CD14-positive monocyte (primary cell): Measurements from ENCODE around the gene SCN1B. TPM values are rescaled to one million over a fixed set of nuclear protein-coding genes. Genes with fewer than 3 reads are reported as not detected.

ENCODE experiments used
- DNase-seq, 3 donors: peaks; one replicate each; pipeline ENCODE4 v3.0.0-alpha.2; 2011 to 2022
- H2AFZ ChIP-seq: 2 replicates; pipeline ENCODE4 v1.6.0; 2012; ENCODE audit warnings: mild to moderate bottlenecking, low read depth, low read length, inconsistent platforms; ENCODE audit not compliant: insufficient read depth, poor library complexity, severe bottlenecking
- H3K27ac ChIP-seq, 2 donors: 1 replicate in 1 of 2; 2 replicates in 1 of 2; pipeline ENCODE4 v1.5.1; 2012 to 2013; ENCODE audit warnings: low read length in 2 of 2, control low read depth in 1 of 2, inconsistent platforms in 1 of 2, low read depth in 1 of 2, mild to moderate bottlenecking in 1 of 2
- H3K27me3 ChIP-seq, 2 donors: one replicate each; pipeline versions ENCODE4 v1.6.0 to v1.6.1; 2011 to 2013; ENCODE audit warnings: low read length in 2 of 2; ENCODE audit not compliant: control insufficient read depth in 2 of 2, insufficient read depth in 2 of 2
- H3K36me3 ChIP-seq, 2 donors: replicated peaks in 1 of 2; 1 replicate in 1 of 2; 2 replicates in 1 of 2; pipeline versions ENCODE4 v1.5.1 to v1.6.1; 2012 to 2013; ENCODE audit warnings: low read length in 2 of 2, control low read depth in 1 of 2, inconsistent platforms in 1 of 2, mild to moderate bottlenecking in 1 of 2; ENCODE audit not compliant: insufficient read depth in 2 of 2, control insufficient read depth in 1 of 2
- H3K4me1 ChIP-seq, 2 donors: 1 replicate in 1 of 2; 2 replicates in 1 of 2; pipeline versions ENCODE4 v1.5.1 to v1.6.1; 2012 to 2013; ENCODE audit warnings: low read length in 2 of 2, control low read depth in 1 of 2, inconsistent platforms in 1 of 2, mild to moderate bottlenecking in 1 of 2, moderate library complexity in 1 of 2; ENCODE audit not compliant: insufficient read depth in 2 of 2, control insufficient read depth in 1 of 2
- H3K4me2 ChIP-seq: replicated peaks from 2 replicates; pipeline ENCODE3; 2012; ENCODE audit warnings: low read length, moderate library complexity, mild to moderate bottlenecking; ENCODE audit not compliant: poor library complexity, severe bottlenecking; ENCODE audit errors: extremely low read depth
- H3K4me3 ChIP-seq, 3 experiments: fragments of 200-600 bp in 1 of 3; sonication (generic) in 1 of 3; replicated peaks in 1 of 3; 1 replicate in 2 of 3; 2 replicates in 1 of 3; pipeline ENCODE4 v1.5.1; 2011 to 2013; ENCODE audit warnings: low read length in 3 of 3, mild to moderate bottlenecking in 3 of 3, control low read depth in 2 of 3, low read depth in 2 of 3, inconsistent platforms in 1 of 3, moderate library complexity in 1 of 3
- H3K79me2 ChIP-seq: 2 replicates; pipeline ENCODE4 v1.6.0; 2012; ENCODE audit warnings: mild to moderate bottlenecking, control low read depth, inconsistent platforms, low read length, moderate library complexity; ENCODE audit not compliant: insufficient read depth
- H3K9ac ChIP-seq: 2 replicates; pipeline ENCODE4 v1.6.0; 2017; ENCODE audit warnings: low read length, mild to moderate bottlenecking; ENCODE audit not compliant: insufficient read depth, poor library complexity, severe bottlenecking
- H3K9me3 ChIP-seq, 2 donors: replicated peaks in 1 of 2; 1 replicate in 1 of 2; 2 replicates in 1 of 2; pipeline versions ENCODE4 v1.5.1 to v1.6.1; 2012 to 2013; ENCODE audit warnings: low read length in 2 of 2, control low read depth in 1 of 2; ENCODE audit not compliant: control insufficient read depth in 1 of 2, insufficient read depth in 1 of 2
- H4K20me1 ChIP-seq: 2 replicates; pipeline ENCODE4 v1.6.0; 2012; ENCODE audit warnings: mild to moderate bottlenecking, low read length, control low read depth, moderate library complexity; ENCODE audit not compliant: insufficient read depth
- H3K27ac Mint-ChIP-seq, 7 donors: one replicate each; pipeline ENCODE4 v1.8.0; 2020; ENCODE audit warnings: mild to moderate bottlenecking in 7 of 7, mixed read lengths in 7 of 7, moderate library complexity in 6 of 7, inconsistent platforms in 2 of 7
- H3K27me3 Mint-ChIP-seq, 3 donors: one replicate each; pipeline ENCODE4 v1.8.0; 2021 to 2022; ENCODE audit warnings: low read depth in 3 of 3, mild to moderate bottlenecking in 3 of 3, mixed read lengths in 3 of 3, moderate library complexity in 3 of 3, inconsistent platforms in 1 of 3
- H3K36me3 Mint-ChIP-seq, 2 donors: one replicate each; pipeline ENCODE4 v1.8.0; 2020; ENCODE audit warnings: mixed read lengths in 2 of 2, inconsistent platforms in 1 of 2, mild to moderate bottlenecking in 1 of 2
- H3K4me1 Mint-ChIP-seq: one replicate; pipeline ENCODE4 v1.8.0; 2020; ENCODE audit warnings: mild to moderate bottlenecking, mixed read lengths
- H3K4me3 Mint-ChIP-seq, 2 donors: one replicate each; pipeline ENCODE4 v1.8.0; 2020; ENCODE audit warnings: mild to moderate bottlenecking in 2 of 2, mixed read lengths in 2 of 2, moderate library complexity in 1 of 2
- H3K9me3 Mint-ChIP-seq, 7 donors: one replicate each; pipeline ENCODE4 v1.8.0; 2020 to 2022; ENCODE audit warnings: mixed read lengths in 7 of 7, mild to moderate bottlenecking in 6 of 7, moderate library complexity in 6 of 7, inconsistent platforms in 2 of 7
- WGBS: methylation state at CpG from one replicate; pipeline ENCODE4 v1.1.5; 2013; ENCODE audit warnings: missing lambda C conversion rate; ENCODE audit not compliant: insufficient coverage; 5-methylcytosine and 5-hydroxymethylcytosine counted together
- intact Hi-C, 2 donors: fragments of 100-400 bp; cut with micrococcal nuclease; formaldehyde crosslinking; loops; one replicate each; pipeline versions ENCODE4 v1.15.0 to v1.15.1; 2023
- polyA plus RNA-seq, 3 donors: library from polyadenylated mRNA; depleted of rRNA in 1 of 3; unstranded in 2 of 3; stranded (reverse) in 1 of 3; fragments of 300-500 nt in 2 of 3; fragments of >200 nt in 1 of 3; fragmentation: Illumina TruSeq in 2 of 3; gene quantifications; 1 replicate in 2 of 3; 2 replicates in 1 of 3; pipeline ENCODE4 v1.2.3, GENCODE V29; 2012 to 2021
- TF ChIP-seq, protein P1 (sequence below): fragments of 200-600 bp; IDR thresholded peaks from one replicate; pipeline ENCODE4 v1.8.0; 2022; ENCODE audit warnings: antibody characterized with exemption, mild to moderate bottlenecking

Gene SCN1B
- polyA plus RNA-seq, 3 donors = 0.08 to 0.68 TPM; not detected in 1

DNA sequence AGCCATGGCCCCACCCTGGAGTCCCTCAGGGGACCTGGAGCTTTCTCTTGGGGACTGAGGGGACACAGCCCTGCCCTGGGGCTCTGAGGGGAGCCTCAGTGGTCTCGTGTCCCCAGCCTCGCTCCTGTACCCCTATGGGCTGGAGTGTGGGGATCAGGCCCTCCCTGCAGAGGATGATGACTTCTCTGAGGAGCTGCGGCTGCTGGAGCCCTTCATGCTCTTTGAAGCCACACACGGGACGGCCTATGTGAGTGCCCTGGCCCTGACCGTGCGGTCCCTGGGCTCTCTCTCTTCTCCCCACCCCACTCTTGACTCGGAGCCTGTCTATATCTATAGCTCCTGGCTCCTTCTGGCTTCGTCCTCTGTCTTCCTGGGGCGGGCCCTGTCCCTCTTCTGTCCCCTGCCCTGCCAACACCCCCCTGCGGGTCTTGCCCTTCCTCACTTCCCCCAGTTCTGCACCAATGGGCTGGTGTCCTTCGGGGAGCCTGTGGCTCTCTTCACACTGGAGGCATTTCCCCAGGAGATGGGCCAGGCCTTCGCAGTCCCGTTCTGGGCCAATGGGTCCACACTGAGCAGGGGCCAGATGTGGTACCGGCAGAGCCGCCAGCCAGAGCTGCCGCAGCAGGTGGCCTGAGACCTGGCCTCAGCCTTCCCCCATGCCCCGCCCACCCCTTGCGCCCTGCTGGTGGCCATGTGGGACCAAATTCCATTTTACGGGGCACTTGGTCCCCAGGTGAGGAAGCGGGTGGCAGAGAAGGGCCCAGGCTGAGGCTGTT lies 44.3 kb downstream of the SCN1B start:
- Histone ChIP-seq H2AFZ (no peak overlapping the region), H3K4me3 (no peak overlapping the region), H3K27me3 (no peaks in the 10 kb centered on the region), H3K9ac (no peak overlapping the region), H3K4me1 (no peaks in the 10 kb centered on the region), H3K27ac (no peak overlapping the region), H3K79me2 (no peaks in the 10 kb centered on the region), H3K9me3 (peaks cover 7 to 9% of the 10 kb centered on the region in 2 donors), H3K4me2 (no peak overlapping the region), H3K36me3 (no peaks in the 10 kb centered on the region), H4K20me1 (no peaks in the 10 kb centered on the region)
- H3K9me3 Mint-ChIP-seq = peaks cover 4 to 10% (median 9%) of the 10 kb centered on the region in 7 donors
- H3K27me3 Mint-ChIP-seq = peaks cover 5 to 8% (median 6%) of the 10 kb centered on the region in 3 donors
- TF ChIP-seq, protein P1, sequence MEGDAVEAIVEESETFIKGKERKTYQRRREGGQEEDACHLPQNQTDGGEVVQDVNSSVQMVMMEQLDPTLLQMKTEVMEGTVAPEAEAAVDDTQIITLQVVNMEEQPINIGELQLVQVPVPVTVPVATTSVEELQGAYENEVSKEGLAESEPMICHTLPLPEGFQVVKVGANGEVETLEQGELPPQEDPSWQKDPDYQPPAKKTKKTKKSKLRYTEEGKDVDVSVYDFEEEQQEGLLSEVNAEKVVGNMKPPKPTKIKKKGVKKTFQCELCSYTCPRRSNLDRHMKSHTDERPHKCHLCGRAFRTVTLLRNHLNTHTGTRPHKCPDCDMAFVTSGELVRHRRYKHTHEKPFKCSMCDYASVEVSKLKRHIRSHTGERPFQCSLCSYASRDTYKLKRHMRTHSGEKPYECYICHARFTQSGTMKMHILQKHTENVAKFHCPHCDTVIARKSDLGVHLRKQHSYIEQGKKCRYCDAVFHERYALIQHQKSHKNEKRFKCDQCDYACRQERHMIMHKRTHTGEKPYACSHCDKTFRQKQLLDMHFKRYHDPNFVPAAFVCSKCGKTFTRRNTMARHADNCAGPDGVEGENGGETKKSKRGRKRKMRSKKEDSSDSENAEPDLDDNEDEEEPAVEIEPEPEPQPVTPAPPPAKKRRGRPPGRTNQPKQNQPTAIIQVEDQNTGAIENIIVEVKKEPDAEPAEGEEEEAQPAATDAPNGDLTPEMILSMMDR = no peak
- intact Hi-C loops = no loop called here
- no peak for DNase-seq
- no peak overlapping the region for H3K27ac Mint-ChIP-seq
- H3K36me3 Mint-ChIP-seq = no peaks in the 10 kb centered on the region
- H3K4me1 Mint-ChIP-seq = no peaks in the 10 kb centered on the region
- 94% methylated on average over 20 of the region's 21 CpGs for WGBS
- H3K4me3 Mint-ChIP-seq = no peak overlapping the region

DNA sequence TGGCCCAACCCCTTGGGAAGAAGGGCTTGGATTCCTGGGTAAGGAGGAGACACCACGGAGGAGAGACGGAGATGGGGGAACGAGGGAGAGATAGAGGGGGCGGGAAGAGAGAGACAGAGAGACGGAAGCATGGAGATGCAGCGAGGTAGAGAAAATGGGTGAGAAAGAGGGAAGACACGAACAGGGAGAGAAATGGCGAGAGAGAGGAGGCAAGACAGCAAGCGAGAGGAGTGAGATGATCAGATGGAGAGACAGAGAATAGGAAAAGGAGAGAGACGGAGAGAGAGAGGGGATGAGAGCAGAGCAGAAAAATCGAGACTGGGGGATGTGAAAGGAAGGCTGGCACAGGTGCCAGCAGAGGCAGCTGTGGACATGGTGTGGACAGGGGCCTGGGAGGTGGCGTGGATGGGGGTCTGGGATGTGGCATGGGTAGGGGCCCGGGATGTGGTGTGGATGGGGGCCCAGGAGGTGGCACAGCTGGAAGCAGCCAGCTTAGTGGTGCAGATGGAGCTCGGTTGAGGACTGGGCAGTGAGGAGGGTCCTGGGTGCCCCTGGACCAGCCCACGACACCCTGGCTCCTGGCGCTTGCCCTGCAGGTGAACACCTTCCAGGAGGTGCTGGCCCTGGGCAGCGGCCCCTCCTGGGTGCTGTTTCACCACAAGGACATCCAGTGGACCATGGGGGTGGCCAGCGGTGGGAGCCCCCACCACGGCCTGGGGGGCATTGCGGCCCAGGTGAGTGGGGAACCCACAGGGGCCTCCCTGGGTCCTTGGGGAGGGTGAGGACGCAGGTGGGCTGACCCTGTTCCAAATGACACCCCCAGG lies 45.1 kb downstream of the SCN1B start:
- peaks cover 3 to 5% (median 4%) of the 10 kb centered on the region in 7 donors for H3K9me3 Mint-ChIP-seq
- H3K4me3 ChIP-seq = no peak overlapping the region
- H3K9me3 ChIP-seq = peaks cover 4% of the 10 kb centered on the region in 2 donors
- H3K36me3 Mint-ChIP-seq = no peaks in the 10 kb centered on the region
- DNase-seq = no peak
- no peaks in the 10 kb centered on the region for H3K4me1 Mint-ChIP-seq
- H2AFZ ChIP-seq = no peak overlapping the region
- peaks cover 3 to 8% (median 7%) of the 10 kb centered on the region in 3 donors for H3K27me3 Mint-ChIP-seq
- TF ChIP-seq, protein P1 = no peak
- H3K9ac ChIP-seq = no peak overlapping the region
- H3K27ac ChIP-seq = no peak overlapping the region
- no peaks in the 10 kb centered on the region for H3K79me2 ChIP-seq
- intact Hi-C loops = no loop called here
- H3K4me3 Mint-ChIP-seq = no peak overlapping the region
- no peaks in the 10 kb centered on the region for H4K20me1 ChIP-seq
- no peaks in the 10 kb centered on the region for H3K27me3 ChIP-seq
- H3K4me1 ChIP-seq = no peaks in the 10 kb centered on the region
- no peaks in the 10 kb centered on the region for H3K36me3 ChIP-seq
- 97% methylated on average over 16 of the region's 21 CpGs for WGBS
- no peak overlapping the region for H3K27ac Mint-ChIP-seq
- no peak overlapping the region for H3K4me2 ChIP-seq
